ENCODE data around the gene SLC9A3.

Gene SLC9A3

GRCh38 chr5:432201-432927 is 91.9 kb downstream of the SLC9A3 start:
- DNase-seq (ENCODE audit: low read depth in 1 of 2, low spot score in 1 of 2) = no peak

GRCh38 chr5:431711-432050 is 92.6 kb downstream of the SLC9A3 start:
- no peak for DNase-seq (ENCODE audit: low read depth in 1 of 2, low spot score in 1 of 2)

GRCh38 chr5:431001-431710 is 93.1 kb downstream of the SLC9A3 start:
- no peak for DNase-seq (ENCODE audit: low read depth in 1 of 2, low spot score in 1 of 2)

GRCh38 chr5:430214-430925 is 93.9 kb downstream of the SLC9A3 start:
- no peak for DNase-seq (ENCODE audit: low read depth in 1 of 2, low spot score in 1 of 2)

- no peak for DNase-seq (ENCODE audit: low read depth in 1 of 2, low spot score in 1 of 2)
Measured at GRCh38 chr5:429453-430188, 94.6 kb downstream of the SLC9A3 start.

GRCh38 chr5:428754-429452 is 95.3 kb downstream of the SLC9A3 start:
- DNase-seq (ENCODE audit: low read depth in 1 of 2, low spot score in 1 of 2) = no peak

- no peak for DNase-seq (ENCODE audit: low read depth in 1 of 2, low spot score in 1 of 2)
Measured at GRCh38 chr5:428219-428618, 96.0 kb downstream of the SLC9A3 start.

- DNase-seq (ENCODE audit: low read depth in 1 of 2, low spot score in 1 of 2) = no peak
Measured at GRCh38 chr5:427415-428087, 96.7 kb downstream of the SLC9A3 start.

GRCh38 chr5:426392-426976 is 97.8 kb downstream of the SLC9A3 start:
- no peak for DNase-seq (ENCODE audit: low read depth in 1 of 2, low spot score in 1 of 2)

GRCh38 chr5:425714-426113 is 98.5 kb downstream of the SLC9A3 start:
- no peak for DNase-seq (ENCODE audit: low read depth in 1 of 2, low spot score in 1 of 2)

GRCh38 chr5:424301-425110 is 99.7 kb downstream of the SLC9A3 start:
- no peak for DNase-seq (ENCODE audit: low read depth in 1 of 2, low spot score in 1 of 2)

- DNase-seq (ENCODE audit: low read depth in 1 of 2, low spot score in 1 of 2) = no peak
Measured at GRCh38 chr5:423626-424261, 100.5 kb downstream of the SLC9A3 start.

GRCh38 chr5:423233-423565 is 101.0 kb downstream of the SLC9A3 start:
- no peak for DNase-seq (ENCODE audit: low read depth in 1 of 2, low spot score in 1 of 2)

- no peak for DNase-seq (ENCODE audit: low read depth in 1 of 2, low spot score in 1 of 2)
Measured at GRCh38 chr5:422323-423232, 101.7 kb downstream of the SLC9A3 start.

- no peak for DNase-seq (ENCODE audit: low read depth in 1 of 2, low spot score in 1 of 2)
Measured at GRCh38 chr5:421901-422300, 102.3 kb downstream of the SLC9A3 start.

GRCh38 chr5:421287-421880 is 102.9 kb downstream of the SLC9A3 start:
- DNase-seq (ENCODE audit: low read depth in 1 of 2, low spot score in 1 of 2) = no peak

- DNase-seq (ENCODE audit: low read depth in 1 of 2, low spot score in 1 of 2) = no peak
Measured at GRCh38 chr5:420632-421286, 103.5 kb downstream of the SLC9A3 start.
